C4-2B (cell line): Measurements from ENCODE around the gene GOLGA8K.
"Not testable (repeated sequence)": the region's sequence is repeated elsewhere in the genome, so short reads cannot be mapped to it uniquely, and the experiment has no call there.

Source experiments
- ZFX ChIP-seq: fragments of 450-650 bp; IDR thresholded peaks from 2 replicates; pipeline ENCODE4 v1.6.1; 2017
- TF ChIP-seq, protein P1 (sequence below): fragments of 450-650 bp; conservative IDR thresholded peaks from 2 replicates; pipeline ENCODE4 v1.5.1; 2017; ENCODE audit warnings: mild to moderate bottlenecking

DNA sequence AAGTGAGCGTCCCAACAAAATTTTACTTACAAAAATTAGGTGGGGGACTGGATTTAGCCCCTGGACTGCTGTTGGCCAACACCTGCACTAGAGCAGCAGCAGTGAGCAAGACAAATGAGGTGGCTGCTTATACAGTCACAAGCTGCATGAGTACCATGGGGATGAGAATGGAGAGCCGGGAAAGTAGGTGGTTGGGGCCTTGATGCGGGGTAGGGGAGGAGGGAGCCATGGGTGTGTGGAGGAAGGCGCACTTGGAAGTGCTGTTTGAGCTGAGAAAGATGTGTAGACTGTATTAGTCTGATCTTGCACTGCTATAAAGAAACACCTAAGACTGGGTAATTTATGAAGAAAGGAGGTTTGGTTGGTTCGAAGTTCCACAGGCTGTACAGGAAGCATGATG is 31.0 kb downstream of the GOLGA8K start:
- TF ChIP-seq, protein P1, sequence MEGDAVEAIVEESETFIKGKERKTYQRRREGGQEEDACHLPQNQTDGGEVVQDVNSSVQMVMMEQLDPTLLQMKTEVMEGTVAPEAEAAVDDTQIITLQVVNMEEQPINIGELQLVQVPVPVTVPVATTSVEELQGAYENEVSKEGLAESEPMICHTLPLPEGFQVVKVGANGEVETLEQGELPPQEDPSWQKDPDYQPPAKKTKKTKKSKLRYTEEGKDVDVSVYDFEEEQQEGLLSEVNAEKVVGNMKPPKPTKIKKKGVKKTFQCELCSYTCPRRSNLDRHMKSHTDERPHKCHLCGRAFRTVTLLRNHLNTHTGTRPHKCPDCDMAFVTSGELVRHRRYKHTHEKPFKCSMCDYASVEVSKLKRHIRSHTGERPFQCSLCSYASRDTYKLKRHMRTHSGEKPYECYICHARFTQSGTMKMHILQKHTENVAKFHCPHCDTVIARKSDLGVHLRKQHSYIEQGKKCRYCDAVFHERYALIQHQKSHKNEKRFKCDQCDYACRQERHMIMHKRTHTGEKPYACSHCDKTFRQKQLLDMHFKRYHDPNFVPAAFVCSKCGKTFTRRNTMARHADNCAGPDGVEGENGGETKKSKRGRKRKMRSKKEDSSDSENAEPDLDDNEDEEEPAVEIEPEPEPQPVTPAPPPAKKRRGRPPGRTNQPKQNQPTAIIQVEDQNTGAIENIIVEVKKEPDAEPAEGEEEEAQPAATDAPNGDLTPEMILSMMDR: not testable (repeated sequence)
- TF ChIP-seq ZFX: not testable (repeated sequence)
